GM21447 (cell line): ENCODE measurements around the gene PRCD.

Experiments
- ATAC-seq: cut with Tn5 transposase; IDR thresholded peaks from one replicate; pipeline ENCODE4 v1.9.1; 2021; ENCODE audit not compliant: unreplicated experiment

PRCD gene

GRCh38 chr17:76593384-76593826 lies 53.6 kb downstream of the PRCD start:
- no peak for ATAC-seq

- no peak for ATAC-seq
Observed at GRCh38 chr17:76593959-76594358, 54.1 kb downstream of the PRCD start.

GRCh38 chr17:76594690-76595089 lies 54.8 kb downstream of the PRCD start:
- no peak for ATAC-seq
